Measurements from ENCODE around the gene PLCH1. TPM values are rescaled to one million over a fixed set of nuclear protein-coding genes. Genes with fewer than 3 reads are reported as not detected.

PLCH1 gene
- total and polyA plus RNA-seq, 10 of the 15 experiments (the other 5 are each of a cell fraction or from before 2014, with no cell fraction given) = 0.03 to 0.22 (median 0.04) TPM; not detected in 5

GRCh38 chr3:155420406-155420805 lies 324.5 kb downstream of the PLCH1 start:
- TF ChIP-seq YBX1 (IDR thresholded peaks at IDR 0.05) = no peak
- no peak for TF ChIP-seq ATF7 (IDR thresholded peaks at IDR 0.05; ENCODE audit: low read depth)
- TF ChIP-seq MYB (IDR thresholded peaks at IDR 0.05; ENCODE audit: borderline replicate concordance, low read depth, low read length) = no peak
- TF ChIP-seq PAX8 (IDR thresholded peaks at IDR 0.05) = no peak
- no peak for TF ChIP-seq GATAD2B (conservative IDR thresholded peaks at IDR 0.05; ENCODE audit: low read depth)
- TF ChIP-seq GABPA (IDR thresholded peaks at IDR 0.05; ENCODE audit: low read depth) = no peak
- no peak for TF ChIP-seq FOXK2 (IDR thresholded peaks at IDR 0.05)
- TF ChIP-seq NFYA (IDR thresholded peaks at IDR 0.05; ENCODE audit: borderline replicate concordance, low read depth, low read length) = no peak
- no peak for TF ChIP-seq KLF5 (IDR thresholded peaks at IDR 0.05; ENCODE audit: partially characterized antibody)
- no peak for TF ChIP-seq HSF1 (IDR thresholded peaks at IDR 0.05; ENCODE audit: low read depth, low read length)
- no peak for TF ChIP-seq NRF1 (conservative IDR thresholded peaks at IDR 0.05; ENCODE audit: low read depth, low read length)
- no peak for TF ChIP-seq PBX3 (IDR thresholded peaks at IDR 0.05; ENCODE audit: insufficient replicate concordance, low read depth, low read length)
- no peak for TF ChIP-seq WRNIP1 (IDR thresholded peaks at IDR 0.05; ENCODE audit: borderline replicate concordance, low read depth, low read length)
- TF ChIP-seq SIX5 (IDR thresholded peaks at IDR 0.05; ENCODE audit: low read depth, low read length, severe bottlenecking) = no peak
- no peak for TF ChIP-seq IRF3 (IDR thresholded peaks at IDR 0.05)
- no peak for TF ChIP-seq NR2F1 (conservative IDR thresholded peaks at IDR 0.05)
- no peak for TF ChIP-seq ZZZ3 (IDR thresholded peaks at IDR 0.05; ENCODE audit: control insufficient read depth, insufficient read length, low read depth)
- DNase-seq (ENCODE audit: low read depth, low spot score) (no peak), ATAC-seq (no peak), FAIRE-seq (no peak)
- ChIA-PET RAD21 (ENCODE audit: unreplicated experiment) (no interaction called here), POLR2A (no interaction called here), SMC1A (ENCODE audit: uncharacterized antibody, unreplicated experiment) (no interaction called here), CTCF (no interaction called here)
- in situ Hi-C loops (cut with MboI) = no loop called here
- no peak overlapping the region for H3K9ac ChIP-seq (ENCODE audit: control insufficient read depth, insufficient read depth, low read length)
- no peaks in the 10 kb centered on the region for H3K27me3 ChIP-seq (replicated peaks in 1 of 2; ENCODE audit: control insufficient read depth in 2 of 2, insufficient read depth in 2 of 2, low read length in 1 of 2)
- H3K4me1 ChIP-seq (ENCODE audit: control insufficient read depth, insufficient read depth, low read length) = no peaks in the 10 kb centered on the region
- BruUV-seq (replicated peaks) = no TSS peak
- H3K9me3 ChIP-seq (replicated peaks; ENCODE audit: control insufficient read depth, insufficient read depth, low read length) = no peaks in the 10 kb centered on the region
- intact Hi-C loops (cut with micrococcal nuclease; ENCODE audit: unreplicated experiment) = no loop called here
- H3K79me2 ChIP-seq (ENCODE audit: control insufficient read depth, insufficient read depth, low read length) = no peaks in the 10 kb centered on the region
- H2AFZ ChIP-seq (ENCODE audit: control insufficient read depth, low read depth, low read length) = no peak overlapping the region
- WGBS (ENCODE audit: insufficient coverage, insufficient replicate concordance, low lambda C conversion rate, missing lambda C conversion rate) = 50% methylated on average over 4 of the region's 4 CpGs
- no peaks in the 10 kb centered on the region for H4K20me1 ChIP-seq (ENCODE audit: control insufficient read depth, insufficient read depth)
- no peaks in the 10 kb centered on the region for H3K36me3 ChIP-seq (ENCODE audit: control insufficient read depth in 2 of 2, insufficient read depth in 2 of 2, low read length in 1 of 2)
- H3K4me2 ChIP-seq (ENCODE audit: control insufficient read depth, insufficient read depth) = no peak overlapping the region
- no peak overlapping the region for H3K4me3 ChIP-seq
- no peak overlapping the region for H3K27ac ChIP-seq (ENCODE audit: control insufficient read depth, insufficient read depth)
